SKM-1 (cell line): ENCODE data around the gene AK5.
"Not testable (repeated sequence)": the region's sequence is repeated elsewhere in the genome, so short reads cannot be mapped to it uniquely, and the experiment has no call there.

ENCODE experiments used
- DNase-seq: peaks from one replicate; lab custom pipeline; 2025; ENCODE audit not compliant: unreplicated experiment; lab: John Stamatoyannopoulos, UW

The AK5 gene

DNA sequence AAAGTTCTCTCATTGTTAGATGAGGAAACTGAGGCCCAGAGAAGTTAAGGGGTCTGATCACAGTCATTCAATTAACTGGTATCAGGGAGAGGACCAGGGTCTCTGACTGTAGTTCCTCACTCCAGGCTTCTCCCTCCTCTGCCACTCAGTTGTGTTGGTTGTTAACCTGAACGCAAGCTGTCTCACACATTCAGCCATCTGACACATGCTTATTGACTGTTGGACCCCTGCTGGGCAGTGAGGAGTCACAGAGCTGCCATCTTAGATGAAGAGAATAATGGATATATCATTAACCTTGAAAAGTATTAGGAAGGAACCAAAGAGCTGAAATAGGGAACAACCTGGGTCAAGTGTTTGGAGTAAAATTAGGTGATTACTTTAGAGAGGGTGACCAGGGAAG, 205.8 kb downstream of the AK5 start:
- DNase-seq, result no peak

DNA sequence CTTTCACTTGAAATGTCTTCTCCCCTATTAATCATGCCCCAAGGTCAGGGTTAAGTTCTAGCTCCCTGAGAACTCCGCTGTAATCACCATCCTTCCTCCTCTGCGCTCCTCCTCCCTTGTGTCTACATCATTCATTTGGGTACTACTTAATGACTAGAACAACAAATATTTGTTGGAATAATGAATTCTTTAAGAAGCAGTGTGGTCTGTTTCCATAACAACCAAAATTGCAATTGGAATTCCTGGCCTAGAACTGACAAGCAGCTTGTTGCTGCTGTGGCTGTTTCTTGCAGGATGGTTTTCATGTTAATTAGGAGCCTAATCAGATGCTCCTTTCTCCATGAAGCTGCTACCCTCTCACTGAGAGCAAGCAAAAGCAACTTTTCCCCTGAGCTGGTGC, 208.1 kb downstream of the AK5 start:
- no peak for DNase-seq

DNA sequence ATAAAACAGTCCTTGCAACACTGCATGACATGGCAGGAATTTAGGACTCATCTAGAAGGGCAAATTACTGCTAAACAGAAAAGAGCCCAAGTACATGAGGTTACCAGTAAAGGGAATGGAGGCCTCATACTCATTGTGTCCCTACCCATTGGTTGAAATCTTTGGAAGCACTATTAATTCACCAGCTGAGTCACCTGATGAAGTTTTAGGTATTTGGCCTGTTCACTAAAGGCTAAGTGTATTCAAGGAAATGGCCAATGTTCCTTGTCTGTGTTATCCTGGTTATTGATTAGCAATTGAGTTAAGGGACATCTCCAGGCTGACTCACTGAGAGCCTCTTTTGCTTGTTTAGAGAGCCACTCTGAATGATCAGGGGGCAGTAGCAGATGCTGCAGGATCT, 212.2 kb downstream of the AK5 start:
- no peak for DNase-seq

DNA sequence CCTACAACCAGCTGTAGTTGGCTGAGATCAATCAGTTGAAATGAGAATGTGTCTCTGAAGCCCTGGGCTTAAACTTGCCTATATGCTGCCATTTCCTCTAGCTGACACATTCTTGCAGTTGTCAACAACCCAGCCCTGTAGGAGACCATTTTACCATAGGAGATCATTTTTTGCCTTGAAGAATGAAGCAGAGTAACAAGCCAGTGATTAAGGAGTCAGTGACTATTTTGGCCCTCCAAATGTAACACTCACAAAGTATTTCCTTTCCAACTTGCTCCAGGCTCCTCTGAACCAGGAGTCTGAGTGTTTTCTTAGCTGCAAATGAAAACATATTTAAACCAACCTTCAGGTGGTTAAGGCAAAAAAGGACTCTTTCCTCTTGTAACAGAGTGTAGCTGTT, 217.1 kb downstream of the AK5 start:
- no peak for DNase-seq

DNA sequence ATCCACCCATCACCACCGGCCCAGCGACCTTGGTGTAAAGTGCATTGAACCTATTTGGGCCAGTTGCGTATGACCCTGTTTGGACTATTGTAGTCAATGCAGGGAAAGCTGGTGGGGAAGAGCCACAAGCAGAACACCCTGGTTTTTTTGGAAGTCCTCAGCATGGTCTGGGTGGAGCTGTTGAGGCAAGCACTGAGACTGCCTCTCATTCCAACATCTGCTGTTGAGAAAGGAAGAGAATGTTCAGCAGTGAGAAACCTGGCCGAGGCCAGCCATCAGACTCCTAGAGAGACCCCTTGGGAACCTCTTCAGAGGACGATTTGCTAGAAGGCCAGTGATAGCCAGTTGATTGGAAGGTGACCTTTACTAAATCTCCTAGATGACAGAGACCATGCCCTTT, 217.6 kb downstream of the AK5 start:
- DNase-seq, result no peak

DNA sequence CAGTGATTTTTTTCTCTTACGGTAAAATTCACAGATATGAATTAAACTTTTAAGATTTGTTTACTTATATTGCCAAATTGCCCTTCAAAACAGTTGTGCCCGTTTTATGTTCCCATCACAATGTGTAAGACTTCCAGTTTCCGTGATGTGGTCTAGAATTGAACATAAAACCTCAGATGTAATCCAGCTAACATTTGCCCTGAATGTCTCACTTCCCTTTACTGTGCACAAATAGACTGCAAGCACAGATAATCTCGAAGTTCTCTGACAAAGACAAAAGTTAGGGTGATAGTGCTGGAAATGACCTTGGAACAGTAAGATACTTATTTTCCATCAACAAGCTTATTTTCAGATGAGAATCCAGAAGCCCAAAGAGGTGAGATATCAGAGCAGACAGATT, 223.2 kb downstream of the AK5 start:
- peak; percentile 52 for DNase-seq

DNA sequence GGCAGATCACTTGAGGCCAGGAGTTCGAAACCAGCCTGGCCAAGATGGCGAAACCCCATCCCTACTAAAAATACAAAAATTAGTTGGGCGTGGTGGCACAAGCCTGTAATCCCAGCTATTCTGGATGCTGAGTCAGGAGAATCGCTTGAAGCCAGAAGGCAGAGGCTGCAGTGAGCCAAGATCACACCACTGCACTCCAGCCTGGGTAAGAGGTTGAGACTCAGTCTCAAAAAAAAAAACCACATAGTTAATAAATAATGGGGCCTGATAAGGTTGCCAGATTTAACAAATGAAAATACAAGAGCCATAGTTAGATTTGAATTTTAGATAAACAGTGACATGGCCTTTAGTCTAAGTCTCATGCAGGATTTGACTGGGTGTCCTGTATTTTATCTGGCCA, 225.0 kb downstream of the AK5 start:
- DNase-seq, result no peak

DNA sequence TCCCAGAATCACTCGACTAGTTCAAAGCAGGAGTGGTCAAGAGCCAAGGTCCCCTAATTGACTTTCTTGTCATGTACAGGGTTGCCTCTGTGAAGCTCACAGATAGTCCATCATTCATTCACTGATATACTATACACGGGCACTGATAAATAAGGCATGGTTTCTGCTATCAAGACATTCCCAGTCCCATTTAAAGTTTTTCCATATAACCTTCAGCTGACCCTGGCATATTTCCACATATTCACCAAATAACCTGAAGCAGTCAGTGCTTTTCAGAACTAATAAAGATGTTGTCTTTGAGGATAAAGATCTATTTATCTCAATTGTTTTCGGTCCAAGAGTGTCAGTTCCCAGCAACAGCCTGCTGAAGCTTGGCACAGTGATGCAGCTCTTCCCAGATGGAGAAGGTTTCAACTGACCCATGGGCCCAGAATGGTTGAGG, 227.3 kb downstream of the AK5 start:
- DNase-seq, result no peak

DNA sequence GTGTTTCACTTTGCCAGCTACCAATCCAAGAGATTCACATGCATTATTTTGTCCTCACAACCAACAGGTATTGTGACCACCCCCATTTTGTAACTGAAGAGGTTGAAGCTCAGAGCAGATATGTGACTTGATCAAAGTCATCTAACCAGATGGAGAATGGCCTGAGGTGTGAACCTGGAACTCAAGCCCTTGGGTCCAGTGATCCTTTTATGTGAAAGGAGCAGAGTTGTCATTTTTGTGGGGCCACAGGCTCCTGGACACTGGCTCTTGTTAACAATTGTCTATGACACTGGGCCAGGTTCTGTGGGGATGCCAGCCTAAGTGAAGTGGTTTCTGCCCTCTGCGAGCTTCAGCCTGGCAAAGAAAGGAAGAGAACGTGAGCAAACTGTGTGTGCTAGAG, 228.1 kb downstream of the AK5 start:
- no peak for DNase-seq

DNA sequence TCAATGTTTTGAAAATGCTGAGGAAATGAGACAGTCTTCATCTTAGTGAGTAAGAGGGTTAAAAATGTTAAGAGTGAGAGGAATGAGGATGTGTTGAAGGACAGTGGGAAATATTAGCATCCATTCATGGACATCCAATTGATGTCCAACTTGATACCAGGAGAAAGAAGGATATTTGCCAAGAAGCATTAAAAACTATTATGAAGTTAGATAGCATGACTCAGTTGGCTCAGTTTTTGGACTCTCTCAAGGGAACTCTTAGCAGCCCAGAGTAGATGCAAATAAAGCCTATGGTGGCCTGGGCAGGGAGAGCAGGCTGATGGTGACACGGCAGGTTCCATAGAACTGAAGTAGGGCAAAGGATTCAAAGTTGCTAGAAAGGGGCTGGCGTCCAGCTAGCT, 229.6 kb downstream of the AK5 start:
- DNase-seq, result no peak

- not testable (repeated sequence) for DNase-seq
Measured at GRCh38 chr1:77512650-77513049, 230.8 kb downstream of the AK5 start.

DNA sequence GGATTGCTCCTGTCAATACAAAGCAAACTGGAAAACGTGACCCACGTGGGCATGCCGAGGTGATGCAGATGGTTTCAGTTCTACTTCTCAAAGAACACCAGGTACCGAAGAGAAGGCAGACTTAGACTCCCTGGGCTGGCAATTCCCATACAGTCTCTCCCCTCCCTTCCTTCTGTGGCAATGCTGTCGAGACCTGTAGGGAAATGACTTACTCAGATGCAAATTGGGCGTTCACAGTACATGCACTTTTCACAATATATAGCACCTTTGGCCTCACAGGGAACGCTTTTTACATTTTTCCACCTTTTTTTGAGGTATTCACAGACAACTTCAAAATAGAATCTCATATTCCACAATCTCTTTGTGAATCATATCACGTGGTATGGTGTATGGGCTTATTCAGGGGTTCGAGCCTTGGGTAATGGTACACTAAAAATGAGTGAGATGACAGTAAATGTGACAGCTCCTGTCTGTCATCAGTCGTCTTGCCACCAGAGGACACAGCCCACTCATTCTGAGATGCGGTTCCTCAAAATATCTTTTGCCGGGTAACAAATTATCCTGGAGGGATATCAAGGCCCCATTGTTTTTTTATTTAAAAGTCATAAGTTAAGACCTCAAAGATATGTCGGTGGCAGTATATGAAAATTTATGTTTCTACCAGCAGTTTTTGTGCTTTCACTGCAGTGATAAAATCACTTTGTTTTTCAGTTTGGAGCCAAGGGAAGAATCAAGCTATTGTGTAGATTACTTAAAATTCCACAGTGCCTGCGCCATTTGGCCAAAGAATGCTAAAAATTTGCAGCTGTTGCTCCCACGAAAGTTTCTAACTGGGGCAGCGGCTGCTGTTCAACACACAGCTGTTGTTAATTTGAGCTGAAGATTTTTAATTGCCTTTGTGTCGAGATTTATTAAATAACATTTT, 232.3 kb downstream of the AK5 start:
- no peak for DNase-seq

DNA sequence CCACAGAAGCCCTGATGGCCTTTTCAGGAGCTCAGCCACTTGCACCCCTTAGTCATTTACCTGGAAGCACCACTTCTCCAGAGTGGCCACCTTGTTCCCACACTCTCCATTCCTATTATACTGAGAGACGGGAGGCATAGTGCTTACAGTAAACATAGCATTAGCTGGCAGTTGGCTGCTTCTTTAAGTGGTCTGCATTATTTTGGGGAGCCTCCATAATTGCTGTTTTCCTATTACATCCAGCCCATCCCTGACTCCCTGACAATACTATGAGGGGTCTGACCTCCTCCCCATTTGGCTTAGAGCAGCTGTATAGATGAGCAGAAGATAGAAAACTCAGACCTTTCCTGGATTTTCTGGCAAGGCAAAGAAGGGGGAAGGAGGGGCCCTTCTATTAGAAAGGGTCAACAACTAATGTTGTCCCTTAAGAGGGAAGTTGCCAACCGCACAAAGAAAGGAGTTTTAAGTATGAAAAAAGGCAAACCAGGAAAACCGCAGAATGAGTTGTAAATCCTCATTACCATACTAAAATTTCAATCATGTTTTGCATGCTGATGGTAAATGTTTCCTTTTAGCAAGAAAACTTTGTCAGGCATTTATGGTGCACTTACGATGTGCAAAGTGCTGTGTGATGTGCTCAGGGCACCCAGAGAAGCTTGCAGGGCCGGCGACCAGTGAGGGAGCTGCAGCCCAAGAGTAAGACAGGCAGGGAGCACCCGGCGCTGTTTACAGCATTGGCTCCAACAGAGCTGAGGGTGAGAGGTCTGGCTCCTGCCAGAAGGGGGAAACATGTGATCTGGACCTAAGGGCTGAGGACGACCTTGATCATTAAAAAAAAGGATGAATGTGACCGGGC, 233.3 kb downstream of the AK5 start:
- DNase-seq, result no peak

GRCh38 chr1:77516106-77516505, 234.3 kb downstream of the AK5 start:
- DNase-seq, result no peak

GRCh38 chr1:77524038-77524437, 242.2 kb downstream of the AK5 start:
- no peak for DNase-seq

DNA sequence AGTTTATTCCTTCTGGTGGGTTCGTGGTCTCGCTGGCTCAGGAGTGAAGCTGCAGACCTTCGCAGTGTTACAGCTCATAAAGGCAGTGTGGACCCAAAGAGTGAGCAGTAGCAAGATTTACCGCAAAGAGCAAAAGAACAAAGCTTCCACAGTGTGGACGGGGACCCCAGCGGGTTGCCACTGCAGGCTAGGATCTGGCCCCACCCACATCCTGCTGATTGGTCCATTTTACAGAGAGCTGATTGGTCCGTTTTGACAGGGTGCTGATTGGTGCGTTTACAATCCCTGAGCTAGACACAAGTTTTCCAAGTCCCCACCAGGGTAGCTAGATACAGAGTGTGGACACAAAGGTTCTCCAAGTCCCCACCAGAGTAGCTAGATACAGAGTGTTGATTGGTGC, 249.3 kb downstream of the AK5 start:
- DNase-seq, result not testable (repeated sequence)

GRCh38 chr1:77531596-77532280, 249.9 kb downstream of the AK5 start:
- DNase-seq, result not testable (repeated sequence)

DNA sequence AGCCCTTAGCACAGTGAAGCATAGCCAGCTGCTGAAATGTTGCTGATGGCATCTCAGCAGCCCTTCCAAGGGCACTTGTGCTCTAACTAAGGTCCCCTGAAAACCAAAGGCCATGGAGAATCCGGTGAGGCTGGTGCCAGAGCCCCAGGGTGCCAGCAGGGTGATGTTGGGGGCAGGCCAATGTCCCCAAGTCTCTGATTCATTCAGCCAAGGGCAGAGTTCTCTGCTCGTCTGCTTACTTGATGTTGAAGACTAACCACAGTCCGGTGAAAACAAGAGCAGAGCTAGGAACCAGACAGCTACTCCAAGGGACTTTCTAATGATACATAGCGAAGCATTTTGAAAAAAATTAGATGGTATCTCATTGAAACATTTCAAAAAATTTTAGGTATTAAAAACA, 250.8 kb downstream of the AK5 start:
- no peak for DNase-seq

- peak; percentile 63 for DNase-seq
Measured at GRCh38 chr1:77533660-77534305, 252.0 kb downstream of the AK5 start.

- DNase-seq, result peak; percentile 57
Measured at GRCh38 chr1:77534456-77534855, 252.6 kb downstream of the AK5 start.

GRCh38 chr1:77536813-77537212, 255.0 kb downstream of the AK5 start:
- DNase-seq, result no peak
